GM18507 (cell line): ENCODE measurements around the gene ACSS1.
A peak's percentile ranks its signal among the peaks of the same experiment; 100 is the strongest.

ENCODE experiments used
- DNase-seq: peaks from one replicate; pipeline ENCODE4 v3.0.0; 2011; ENCODE audit warnings: low read depth; ENCODE audit not compliant: insufficient read length; ENCODE audit errors: extremely low spot score
- FAIRE-seq: peaks from 2 replicates; lab custom pipeline; 2011; peaks lifted over from hg19 to GRCh38; lab: Jason Lieb, UNC

ACSS1 gene

DNA sequence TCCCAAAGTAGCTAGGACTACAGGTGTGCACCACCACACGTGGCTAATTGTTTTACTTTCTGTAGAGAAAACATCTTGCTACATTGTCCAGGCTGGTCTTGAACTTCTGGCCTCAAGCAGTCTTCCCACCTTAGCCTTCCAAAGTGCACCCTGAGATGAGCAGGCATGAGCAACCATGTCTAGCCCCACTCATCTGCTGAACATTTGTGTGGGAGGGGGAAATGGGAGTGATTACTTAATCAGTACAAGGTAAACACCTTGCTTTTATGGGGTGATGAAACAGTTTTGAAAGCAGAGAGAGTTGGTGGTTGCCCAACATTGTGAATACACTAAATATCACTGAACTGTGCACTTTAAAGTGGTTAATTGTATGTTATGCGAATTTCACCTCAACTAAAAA is 70.7 kb downstream of the ACSS1 start:
- FAIRE-seq (no peak), DNase-seq (no peak)

DNA sequence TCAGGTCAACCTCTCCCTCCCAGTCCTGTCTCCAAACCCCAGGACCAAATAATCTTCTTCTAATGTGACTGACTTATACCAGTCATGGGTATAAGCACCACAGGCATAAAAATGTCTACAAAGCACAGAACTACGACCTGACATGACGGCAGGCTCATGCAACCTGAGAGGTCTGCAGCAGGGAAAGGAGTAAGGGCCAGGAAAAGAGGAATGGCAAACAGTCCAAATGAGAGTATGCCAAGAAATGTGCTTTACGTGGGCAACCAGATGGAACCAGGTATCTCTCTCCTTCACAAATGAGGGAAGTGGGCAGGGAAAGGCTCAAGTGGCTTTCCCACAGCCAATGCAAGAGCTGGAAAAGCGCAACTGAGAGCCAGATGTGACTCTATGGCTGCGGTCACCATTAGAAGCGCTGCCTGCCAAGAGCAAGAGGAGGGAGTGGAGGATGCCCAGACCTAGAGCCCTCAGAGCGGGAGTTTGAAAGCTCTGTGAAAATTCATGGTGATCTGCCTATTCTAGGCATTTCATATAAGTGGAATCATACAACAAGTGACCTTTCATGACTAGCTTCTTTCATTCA is 71.4 kb downstream of the ACSS1 start:
- FAIRE-seq (no peak), DNase-seq (no peak)

DNA sequence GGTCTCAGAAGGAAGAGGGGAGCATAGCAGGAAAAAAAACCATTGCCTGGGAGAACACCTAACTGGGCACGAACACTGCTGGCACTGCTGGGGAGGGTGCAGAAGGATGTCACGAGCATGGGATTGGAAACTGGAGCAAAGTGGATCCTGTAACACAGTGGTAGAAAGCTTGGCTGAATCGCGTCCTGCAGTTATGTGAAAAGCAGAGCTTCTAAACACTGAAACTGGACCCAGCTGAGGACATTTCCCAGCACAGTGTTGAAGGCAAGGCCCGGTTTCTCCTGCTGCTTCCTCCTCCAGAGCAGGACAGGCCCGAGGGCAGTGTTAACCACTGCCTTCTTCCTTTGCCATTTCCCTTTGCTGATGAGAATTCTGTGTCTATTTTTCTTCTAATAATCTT is 72.1 kb downstream of the ACSS1 start:
- no peak for FAIRE-seq

DNA sequence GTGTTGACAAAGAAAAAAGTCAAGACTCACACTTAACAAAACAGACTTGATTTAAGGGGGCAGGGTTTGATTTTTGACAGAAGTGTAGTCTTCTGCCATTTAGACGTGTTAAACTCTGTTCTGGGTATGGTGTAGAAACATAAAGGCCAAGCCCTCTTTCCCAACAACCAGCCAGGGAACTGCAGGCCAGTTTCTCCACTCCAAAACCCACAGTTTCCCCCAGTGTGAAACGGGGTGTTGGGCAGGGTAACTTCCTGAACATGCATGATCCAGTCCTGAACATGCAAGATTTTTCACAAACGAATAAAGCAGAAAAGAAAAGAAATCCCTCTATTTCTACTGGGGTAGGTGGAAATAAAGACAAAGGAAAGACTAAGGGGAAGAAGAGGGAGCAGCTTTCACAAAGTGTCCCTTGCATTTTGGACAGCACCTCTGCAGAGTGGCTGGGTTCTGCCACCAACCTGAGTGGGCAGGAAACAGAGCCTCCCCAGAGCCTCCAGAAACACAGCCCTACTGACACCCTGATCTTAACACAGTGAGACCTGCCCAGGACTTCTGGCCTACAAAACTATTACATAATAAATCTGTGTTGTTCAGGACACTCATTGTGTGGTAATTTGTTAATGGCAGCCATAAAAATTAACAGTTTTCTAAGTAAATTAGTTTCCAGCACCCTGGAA is 72.8 kb downstream of the ACSS1 start:
- DNase-seq (no peak), FAIRE-seq (no peak)

More for the DNA sequence above, 72.1 kb downstream of the ACSS1 start:
- no peak for DNase-seq

DNA sequence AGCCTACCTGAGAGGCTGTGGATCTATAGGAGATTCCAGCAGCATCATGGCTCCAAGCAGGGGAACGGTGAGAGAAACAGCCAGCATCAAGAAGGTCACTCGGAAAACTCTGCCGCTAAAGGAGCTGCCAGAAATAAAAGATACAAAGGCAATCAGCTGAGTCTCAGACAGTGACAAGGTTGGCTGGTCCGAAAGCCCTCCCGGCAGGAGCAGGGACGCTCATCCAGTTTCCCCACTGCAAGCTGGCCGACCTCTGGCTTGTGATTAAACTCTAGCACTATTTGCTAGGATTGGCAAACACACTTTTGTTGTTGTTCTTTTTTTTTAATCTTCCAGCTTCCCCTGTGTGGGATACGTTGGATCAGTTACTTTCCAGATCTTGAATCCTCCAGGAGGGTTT is 74.0 kb downstream of the ACSS1 start:
- FAIRE-seq (no peak), DNase-seq (no peak)

DNA sequence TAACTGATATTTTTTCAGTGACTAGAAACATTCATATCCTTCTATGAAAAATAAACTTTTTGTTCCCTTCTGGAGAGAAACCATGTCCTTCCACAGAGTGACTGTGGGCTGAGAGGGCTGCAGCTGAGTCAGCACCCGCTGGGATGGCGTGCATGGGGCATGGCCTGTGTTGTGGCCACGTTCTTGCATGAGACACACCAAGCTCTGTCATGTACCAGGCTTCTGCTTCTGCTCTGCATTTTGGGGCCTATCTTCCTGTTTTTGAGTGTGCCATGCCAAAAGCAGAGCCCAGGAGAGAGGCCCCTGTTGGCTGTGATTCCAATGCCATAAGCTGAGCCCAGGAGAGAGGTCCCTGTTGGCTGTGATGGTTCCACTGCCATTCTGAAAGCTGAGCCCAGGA is 76.1 kb downstream of the ACSS1 start:
- DNase-seq (no peak), FAIRE-seq (no peak)

DNA sequence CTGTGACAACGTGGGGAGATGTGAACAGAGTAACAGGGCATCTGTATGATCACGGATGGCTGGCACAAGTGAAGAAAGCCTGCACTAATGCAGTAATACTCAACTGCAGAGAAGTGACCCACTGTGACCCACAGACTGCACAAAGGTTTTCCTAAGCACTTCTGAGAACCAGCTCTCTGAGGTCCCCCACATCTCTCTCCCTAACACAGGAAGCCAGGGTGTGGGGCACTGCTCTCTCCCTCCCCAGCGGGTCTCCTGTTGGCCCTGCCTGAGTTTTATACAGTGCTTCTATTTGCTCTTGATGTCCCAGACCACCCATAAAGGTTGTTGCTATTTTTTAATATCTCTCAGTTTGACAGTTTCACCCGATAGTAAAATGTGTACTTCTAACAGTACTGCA is 76.7 kb downstream of the ACSS1 start:
- FAIRE-seq (no peak), DNase-seq (no peak)

DNA sequence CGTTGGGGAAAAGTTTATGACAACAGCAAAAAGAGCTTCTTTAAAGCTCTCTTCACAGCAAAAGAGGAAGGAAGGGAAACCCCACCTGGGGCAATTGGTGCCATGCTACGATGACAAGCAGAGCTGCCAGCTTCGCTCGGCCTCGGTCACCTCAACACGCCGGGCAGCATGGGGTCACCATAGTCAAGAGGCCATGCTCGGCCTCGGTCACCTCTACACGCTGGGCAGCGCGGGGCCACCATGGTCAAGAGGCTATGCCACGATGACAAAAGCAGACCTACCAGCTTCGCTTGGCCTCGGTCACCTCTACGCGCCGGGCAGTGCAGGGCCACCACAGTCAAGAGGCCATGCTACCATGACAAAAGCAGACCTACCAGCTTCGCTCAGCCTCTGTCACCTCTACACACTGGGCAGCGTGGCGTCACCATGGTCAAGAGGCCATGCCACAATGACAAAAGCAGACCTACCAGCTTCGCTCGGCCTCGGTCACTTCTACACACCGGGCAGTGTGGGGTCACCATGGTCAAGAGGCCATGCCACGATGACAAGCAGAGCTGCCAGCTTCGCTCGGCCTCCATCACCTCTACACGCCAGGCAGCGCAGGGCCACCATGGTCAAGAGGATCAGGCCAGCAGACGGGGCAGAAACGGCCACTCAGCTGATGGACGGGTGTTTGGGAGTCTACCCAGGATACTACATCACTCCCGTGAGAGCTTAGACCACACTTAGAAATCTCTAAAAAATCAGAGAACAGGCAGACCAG is 77.5 kb downstream of the ACSS1 start:
- FAIRE-seq (no peak), DNase-seq (no peak)

DNA sequence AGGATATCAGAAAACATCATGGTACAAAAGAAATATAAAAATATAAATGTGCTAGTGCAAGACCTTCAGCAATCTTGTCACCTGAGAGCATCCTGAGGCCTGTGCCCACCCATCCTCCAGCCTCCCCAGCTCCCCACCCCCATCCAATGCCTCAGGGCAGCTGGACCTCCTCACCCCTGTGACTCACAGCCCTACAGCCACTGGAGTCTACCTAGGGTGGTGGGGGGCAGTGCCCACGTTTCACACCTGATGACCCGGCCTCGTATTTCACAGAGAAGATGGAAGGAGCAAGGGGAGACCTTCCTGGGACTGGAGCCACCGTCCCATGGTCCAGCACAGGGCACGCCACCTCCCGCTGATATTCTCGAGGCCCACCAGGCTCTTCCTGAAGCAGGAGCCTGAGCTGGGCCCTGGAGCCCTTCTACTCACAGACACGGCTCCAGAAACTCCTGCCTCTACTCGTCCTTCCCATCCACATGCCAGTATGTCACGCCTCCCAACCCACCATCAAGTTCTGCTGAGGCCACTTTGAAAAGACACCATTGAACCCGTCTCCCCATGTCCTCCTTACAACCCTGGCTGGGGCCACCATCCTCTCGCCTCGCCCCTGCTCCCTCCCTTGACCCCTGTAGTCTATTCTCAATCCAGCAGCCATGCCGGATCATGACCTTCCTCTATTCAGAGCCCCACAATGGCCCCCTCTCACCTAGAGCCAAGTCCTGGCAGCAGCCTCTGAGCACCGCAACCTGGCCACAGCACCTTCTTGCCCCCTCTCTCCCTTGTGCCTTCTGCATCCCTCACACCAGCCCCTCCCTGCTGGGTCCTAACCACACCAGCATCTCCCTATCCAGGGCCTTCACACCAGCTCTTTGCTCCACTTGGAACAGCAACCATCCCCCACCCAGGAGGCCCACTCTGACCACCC is 78.6 kb downstream of the ACSS1 start:
- DNase-seq (no peak), FAIRE-seq (no peak)

DNA sequence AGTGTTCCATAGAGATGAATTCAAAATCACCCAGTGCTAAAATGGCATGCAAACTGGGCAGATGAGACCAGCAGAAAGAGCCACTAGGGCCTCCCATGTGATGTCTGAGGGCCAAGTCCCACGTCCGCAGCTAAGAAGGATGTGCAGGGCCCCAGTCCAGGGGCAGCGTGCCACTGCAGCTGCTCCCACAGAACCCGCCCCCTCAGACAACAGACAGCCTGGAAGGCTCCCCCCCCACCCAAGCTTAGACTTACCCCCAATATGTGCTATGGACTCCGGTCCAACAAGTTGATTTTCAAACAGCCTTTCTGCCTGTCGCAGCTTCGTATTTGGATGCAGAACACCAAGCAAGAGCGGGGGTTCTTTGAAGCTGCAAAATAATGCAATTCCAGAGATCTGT is 79.4 kb downstream of the ACSS1 start:
- FAIRE-seq (no peak), DNase-seq (no peak)

DNA sequence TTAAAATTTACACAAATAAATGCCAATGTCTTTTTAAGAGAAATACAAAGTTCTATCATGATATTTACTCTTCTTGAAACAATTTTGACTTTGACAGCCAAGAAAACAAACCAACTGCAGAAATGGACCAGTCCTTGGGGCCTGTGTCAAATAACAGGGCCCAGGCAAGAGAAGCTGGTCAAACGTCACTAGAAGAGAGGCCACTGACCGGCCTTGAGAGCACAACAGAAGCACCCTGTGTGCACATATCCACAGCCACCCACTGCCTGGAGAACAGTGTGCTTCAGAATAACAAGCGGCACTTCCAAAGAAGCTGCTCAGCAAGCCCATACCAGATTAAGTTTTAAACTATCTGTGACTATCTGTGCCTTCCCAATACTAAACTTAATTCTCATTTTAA is 80.1 kb downstream of the ACSS1 start:
- no peak for DNase-seq

DNA sequence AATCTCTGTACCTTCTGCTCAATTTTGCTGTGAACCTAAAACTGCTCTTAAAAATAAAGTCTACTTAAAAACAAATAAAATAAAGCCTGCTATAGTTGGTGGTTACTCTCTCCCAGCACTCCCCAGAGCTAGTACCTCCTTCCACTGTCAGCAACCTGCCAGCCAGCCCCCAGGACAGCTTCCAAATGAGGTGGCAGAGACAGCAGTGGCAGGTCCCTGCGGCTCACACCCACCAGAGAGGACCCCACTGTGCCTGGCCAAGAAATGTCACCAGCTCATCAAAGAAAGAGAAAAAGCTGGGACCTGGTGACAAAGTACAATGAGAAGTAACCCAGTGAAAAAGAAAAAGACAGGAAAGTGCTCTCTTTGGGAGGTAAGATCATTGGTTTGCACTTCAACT is 80.6 kb downstream of the ACSS1 start:
- no peak for FAIRE-seq
- no peak for DNase-seq

More for the DNA sequence above, 80.1 kb downstream of the ACSS1 start:
- FAIRE-seq = no peak

DNA sequence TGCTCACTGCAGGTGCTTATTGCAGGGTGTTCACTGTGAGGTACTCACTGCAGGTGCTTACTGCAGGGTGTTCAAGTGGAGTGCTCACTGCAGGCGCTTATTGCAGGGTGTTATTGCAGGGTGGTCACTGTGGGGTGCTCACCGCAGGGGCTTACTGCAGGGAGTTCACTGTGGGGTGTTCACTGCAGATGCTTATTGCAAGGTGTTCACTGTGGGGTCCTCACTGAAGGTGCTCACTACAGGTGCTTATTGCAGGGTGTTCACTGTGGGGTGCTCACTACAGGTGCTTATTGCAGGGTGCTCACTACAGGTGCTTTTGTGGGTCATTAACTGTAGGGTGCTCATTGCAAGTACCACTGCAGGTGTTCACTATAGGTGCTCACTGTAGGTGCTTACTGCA is 85.6 kb downstream of the ACSS1 start:
- no peak for DNase-seq

DNA sequence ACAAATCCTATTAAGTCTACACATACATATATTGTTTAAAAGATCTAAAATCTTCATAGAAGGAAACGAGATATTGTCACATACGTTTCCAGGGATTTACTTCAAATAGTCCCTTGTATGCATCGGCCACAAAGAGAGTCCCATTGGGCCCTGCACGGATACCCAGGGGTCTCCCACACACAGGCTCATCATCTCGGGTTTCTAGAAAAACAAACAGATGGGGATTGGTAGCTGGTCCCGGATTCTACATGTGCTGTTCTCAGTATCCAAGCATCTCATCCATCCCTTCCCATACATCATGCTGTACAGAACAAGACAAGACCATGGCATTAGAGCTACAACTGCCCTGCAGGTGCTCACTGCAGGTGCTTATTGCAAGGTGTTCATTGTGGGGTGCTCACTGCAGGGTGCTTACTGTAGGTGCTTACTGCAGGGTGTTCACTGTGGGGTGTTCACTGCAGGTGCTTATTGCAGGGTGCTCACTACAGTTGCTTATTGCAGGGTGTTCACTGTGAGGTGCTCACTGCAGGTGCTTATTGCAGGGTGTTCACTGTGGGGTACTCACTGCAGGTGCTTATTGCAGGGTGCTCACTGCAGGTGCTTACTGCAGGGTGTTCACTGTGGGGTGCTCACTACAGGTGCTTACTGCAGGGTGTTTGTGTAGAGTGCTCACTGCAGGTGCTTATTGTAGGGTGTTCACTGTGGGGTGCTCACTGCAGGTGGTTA is 86.4 kb downstream of the ACSS1 start:
- DNase-seq (no peak), FAIRE-seq (no peak)

More for the DNA sequence above, 85.6 kb downstream of the ACSS1 start:
- no peak for FAIRE-seq

DNA sequence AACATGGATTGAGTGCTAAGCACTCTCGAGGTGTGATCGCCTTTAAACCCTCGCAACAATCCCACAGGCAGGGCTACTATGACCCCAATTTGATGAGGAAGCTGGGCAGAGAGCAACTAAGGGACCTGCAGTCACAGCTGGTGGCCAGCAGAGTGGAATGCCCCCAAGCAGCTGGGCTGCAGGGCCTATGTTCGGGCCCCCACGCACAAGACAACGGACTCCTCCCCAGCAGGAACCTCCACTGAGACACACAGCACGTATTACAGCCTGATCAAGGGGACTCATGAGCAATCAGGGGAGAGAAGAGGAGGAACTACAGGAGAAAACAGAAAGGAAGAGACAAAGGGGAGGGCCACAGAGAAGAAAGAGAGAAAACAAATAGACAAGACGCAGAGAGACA is 87.2 kb downstream of the ACSS1 start:
- no peak for DNase-seq
- FAIRE-seq = no peak

DNA sequence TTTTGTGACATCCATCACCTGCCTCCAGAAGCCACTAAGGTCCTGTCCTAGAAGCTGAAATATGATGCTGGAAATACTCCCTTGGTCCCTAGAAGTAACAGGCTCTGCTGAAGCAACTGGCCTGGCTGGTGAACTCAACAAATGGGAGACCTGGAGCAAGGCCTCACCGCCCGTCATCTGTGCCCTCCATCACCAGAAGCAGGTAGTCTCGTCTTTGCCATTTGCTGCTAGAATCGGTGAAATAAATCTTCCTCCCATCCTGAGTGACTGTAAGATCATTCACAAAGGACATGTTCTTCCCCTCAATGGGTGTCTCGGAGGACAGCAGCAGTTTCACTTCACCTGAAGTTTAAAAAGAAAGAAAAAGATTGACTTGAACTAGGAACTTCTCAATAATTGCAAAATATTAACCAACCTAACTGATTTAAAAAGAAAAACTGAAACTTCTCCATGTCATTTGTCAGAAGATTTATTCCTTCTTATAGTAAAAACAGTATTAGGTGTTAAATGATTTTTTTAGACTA is 87.8 kb downstream of the ACSS1 start:
- FAIRE-seq = peak; percentile 61

DNA sequence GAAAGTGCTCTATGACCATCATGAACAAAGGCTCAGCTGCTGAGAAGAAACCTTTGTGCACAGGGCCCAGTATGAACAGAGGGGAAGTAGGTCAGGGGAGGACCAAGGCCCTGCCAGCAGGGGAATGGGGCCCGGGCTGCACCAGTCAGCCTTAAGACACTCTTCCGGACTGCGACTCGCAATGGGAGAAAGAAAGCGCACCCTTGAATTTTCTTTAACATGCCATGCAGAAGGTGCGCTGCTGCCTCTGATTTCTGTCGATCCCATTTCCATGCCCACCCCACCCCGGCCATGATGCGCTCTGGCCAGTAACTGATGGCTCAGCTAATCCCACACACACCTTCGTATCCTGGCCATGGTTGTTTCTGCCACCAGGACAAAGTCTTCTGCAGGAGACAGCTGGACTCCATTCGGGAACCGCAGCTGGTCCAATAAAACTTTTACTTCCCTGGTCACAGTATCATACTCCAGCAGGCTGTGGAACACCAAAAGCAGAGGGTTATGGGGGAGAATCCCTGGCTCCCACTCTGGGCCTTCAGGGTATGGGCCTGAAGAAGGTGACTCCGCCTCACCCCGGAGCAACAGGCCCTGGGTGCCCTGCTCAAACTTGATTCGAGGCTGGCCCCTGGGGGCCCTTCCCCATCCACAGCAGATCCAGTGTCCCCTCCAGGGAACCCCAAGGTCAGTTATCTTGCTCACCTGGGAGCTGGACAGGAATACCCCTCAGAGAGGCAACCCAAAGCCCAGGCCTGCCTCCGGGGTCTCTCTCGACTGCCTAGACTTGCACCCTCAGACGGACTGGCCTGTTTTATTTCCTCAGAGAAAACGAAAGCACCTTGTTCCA is 88.5 kb downstream of the ACSS1 start:
- DNase-seq (no peak), FAIRE-seq (no peak)

More for the DNA sequence above, 87.8 kb downstream of the ACSS1 start:
- no peak for DNase-seq

DNA sequence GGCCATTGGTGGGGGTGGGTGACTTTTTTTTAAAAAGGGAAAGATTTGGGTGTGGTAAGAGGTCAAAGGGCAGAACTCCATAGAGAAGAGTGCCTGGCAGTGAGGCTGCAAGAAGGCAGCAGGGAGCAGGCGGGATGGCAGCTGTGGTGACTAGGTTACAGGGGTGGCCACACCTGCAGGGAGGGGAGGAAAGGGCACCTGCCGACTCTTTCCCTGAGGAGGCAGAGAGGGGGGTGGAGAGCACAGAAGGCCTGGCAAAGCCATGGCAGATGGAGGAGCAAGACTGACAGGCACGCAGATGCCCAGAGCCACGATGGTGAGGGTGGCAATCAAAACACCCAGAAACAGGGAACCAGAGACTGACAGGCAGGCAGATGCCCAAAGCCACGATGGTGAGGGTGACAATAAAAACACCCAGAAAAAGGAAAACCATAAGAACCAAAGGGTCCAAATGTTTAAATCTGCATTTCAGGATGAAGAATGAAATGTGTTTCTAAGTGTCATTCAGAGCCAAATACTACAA is 89.6 kb downstream of the ACSS1 start:
- DNase-seq = no peak
- no peak for FAIRE-seq
